Neutrophil (primary cell): ENCODE measurements around the gene WNT9A.
"Not testable (repeated sequence)": the region's sequence is repeated elsewhere in the genome, so short reads cannot be mapped to it uniquely, and the experiment has no call there.

Experiments used
- H3K27ac ChIP-seq: fragments of 200-600 bp; sonication (generic); 2 replicates; pipeline ENCODE4 v1.5.1; 2016; ENCODE audit warnings: mild to moderate bottlenecking, moderate library complexity
- H3K27me3 ChIP-seq: fragments of 200-600 bp; sonication (generic); 2 replicates; pipeline ENCODE4 v1.6.0; 2016; ENCODE audit warnings: mild to moderate bottlenecking
- H3K36me3 ChIP-seq: fragments of 200-600 bp; sonication (generic); 2 replicates; pipeline ENCODE4 v1.5.1; 2017
- H3K4me1 ChIP-seq, 2 experiments: fragments of 200-600 bp in 1 of 2; sonication (generic) in 1 of 2; 1 replicate in 1 of 2; 2 replicates in 1 of 2; pipeline versions ENCODE4 v1.5.1 to v1.6.1; 2013 to 2016; ENCODE audit warnings: low read depth in 1 of 2, low read length in 1 of 2, mild to moderate bottlenecking in 1 of 2, moderate library complexity in 1 of 2; ENCODE audit not compliant: control insufficient read depth in 1 of 2, insufficient read depth in 1 of 2
- H3K4me3 ChIP-seq, 2 experiments: fragments of 200-600 bp in 1 of 2; sonication (generic) in 1 of 2; 1 replicate in 1 of 2; 2 replicates in 1 of 2; pipeline ENCODE4 v1.5.1; 2013 to 2016; ENCODE audit warnings: low read depth in 1 of 2, low read length in 1 of 2, mild to moderate bottlenecking in 1 of 2, moderate library complexity in 1 of 2
- H3K9me3 ChIP-seq: fragments of 200-600 bp; sonication (generic); 2 replicates; pipeline ENCODE4 v1.5.1; 2016
- CTCF ChIP-seq: fragments of 200-600 bp; sonication (generic); IDR thresholded peaks from 2 replicates; pipeline ENCODE4 v1.5.1; 2016; ENCODE audit warnings: antibody characterized with exemption

WNT9A gene

DNA sequence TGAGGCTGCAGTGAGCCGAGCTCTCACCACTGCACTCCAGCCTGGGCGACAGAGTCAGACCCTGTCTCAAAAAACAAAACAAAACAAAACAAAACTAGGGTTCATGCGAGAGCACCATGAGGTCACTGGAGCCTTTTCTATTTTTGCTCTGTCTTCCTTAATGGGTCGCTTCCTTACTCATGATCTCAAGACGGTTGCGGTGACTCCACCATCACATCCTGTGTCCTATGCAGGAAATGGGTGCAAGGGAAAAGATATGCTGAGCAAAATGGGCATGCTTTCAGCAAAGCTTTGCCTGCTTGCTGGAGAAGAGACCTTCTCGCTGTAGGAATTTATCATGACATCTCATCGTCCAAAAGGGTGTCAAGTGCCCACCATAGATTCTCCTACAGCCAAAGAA is 36.4 kb downstream of the WNT9A start:
- Histone ChIP-seq H3K4me3 (no peak overlapping the region), H3K9me3 (no peaks in the 10 kb centered on the region), H3K36me3 (no peaks in the 10 kb centered on the region), H3K27me3 (peaks cover 21% of the 10 kb centered on the region), H3K4me1 (no peaks in the 10 kb centered on the region), H3K27ac (no peak overlapping the region)
- TF ChIP-seq CTCF: no peak

DNA sequence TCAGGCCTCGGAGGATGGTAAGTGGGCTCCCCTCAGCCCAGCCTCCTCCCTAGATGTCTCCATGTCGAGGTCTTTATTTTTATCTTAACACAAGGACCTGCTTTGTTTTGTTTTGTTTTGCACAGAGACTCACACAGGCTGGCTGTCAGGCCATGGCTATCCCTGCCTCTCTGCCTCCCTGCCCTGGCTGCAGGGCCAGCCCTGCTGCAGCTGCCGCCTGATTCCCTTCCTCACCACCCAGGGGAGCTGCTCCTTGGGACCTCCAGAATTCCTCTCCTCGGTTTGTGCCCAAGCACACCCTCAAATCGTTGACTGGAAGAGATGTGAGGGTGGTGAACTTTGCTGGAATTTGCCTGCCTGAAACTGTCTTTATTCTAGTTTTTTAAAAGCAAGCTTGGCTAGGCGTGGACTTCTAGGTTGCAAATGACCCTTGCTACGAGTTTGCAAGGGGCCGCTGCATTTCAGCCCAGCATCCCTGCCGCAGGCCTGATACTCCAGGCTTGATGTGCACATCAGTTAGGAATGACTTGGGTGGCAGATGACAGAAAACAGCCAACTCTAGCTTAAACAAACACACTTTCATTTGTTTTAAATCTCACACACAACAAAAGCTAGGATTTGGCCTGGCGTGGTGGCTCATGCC is 37.1 kb downstream of the WNT9A start:
- no peaks in the 10 kb centered on the region for H3K4me1 ChIP-seq
- H3K36me3 ChIP-seq: no peaks in the 10 kb centered on the region
- peaks cover 21% of the 10 kb centered on the region for H3K27me3 ChIP-seq
- no peak for TF ChIP-seq CTCF
- H3K9me3 ChIP-seq: no peaks in the 10 kb centered on the region
- no peak overlapping the region for H3K4me3 ChIP-seq
- H3K27ac ChIP-seq: no peak overlapping the region

- H3K36me3 ChIP-seq, H3K9me3 ChIP-seq, H3K27ac ChIP-seq, H3K4me3 ChIP-seq, H3K4me1 ChIP-seq: not testable (repeated sequence)
- peaks cover 21% of the 10 kb centered on the region for H3K27me3 ChIP-seq
Observed at GRCh38 chr1:227909923-227910328, 37.8 kb downstream of the WNT9A start.

- TF ChIP-seq CTCF: no peak
- Histone ChIP-seq H3K27ac (no peak overlapping the region), H3K4me1 (no peaks in the 10 kb centered on the region), H3K36me3 (no peaks in the 10 kb centered on the region), H3K27me3 (peaks cover 21% of the 10 kb centered on the region), H3K4me3 (no peak overlapping the region), H3K9me3 (no peaks in the 10 kb centered on the region)
Observed at GRCh38 chr1:227909188-227909587, 38.5 kb downstream of the WNT9A start.

DNA sequence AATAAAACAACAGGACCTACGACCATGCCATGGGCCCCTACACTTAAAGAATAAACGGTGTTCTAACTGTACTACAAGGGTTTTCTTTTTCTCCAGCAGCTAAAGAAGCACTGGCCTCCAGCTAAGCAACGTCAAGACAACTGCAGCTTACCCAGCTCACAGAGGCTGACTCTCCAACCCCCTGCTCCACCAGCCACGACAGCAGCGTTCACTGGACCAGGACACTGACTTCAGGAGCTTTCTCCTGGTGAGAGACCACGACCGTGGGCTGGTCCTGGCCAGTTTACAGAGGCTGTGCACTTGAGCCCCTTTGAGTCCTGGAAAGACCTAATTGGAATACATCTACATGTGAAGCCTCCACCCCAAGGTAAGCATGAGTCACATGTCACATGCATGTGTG is 39.4 kb downstream of the WNT9A start:
- H3K27me3 ChIP-seq: peaks cover 15% of the 10 kb centered on the region
- TF ChIP-seq CTCF: no peak
- no peaks in the 10 kb centered on the region for H3K4me1 ChIP-seq
- no peak overlapping the region for H3K27ac ChIP-seq
- H3K36me3 ChIP-seq: no peaks in the 10 kb centered on the region
- no peaks in the 10 kb centered on the region for H3K9me3 ChIP-seq
- no peak overlapping the region for H3K4me3 ChIP-seq

DNA sequence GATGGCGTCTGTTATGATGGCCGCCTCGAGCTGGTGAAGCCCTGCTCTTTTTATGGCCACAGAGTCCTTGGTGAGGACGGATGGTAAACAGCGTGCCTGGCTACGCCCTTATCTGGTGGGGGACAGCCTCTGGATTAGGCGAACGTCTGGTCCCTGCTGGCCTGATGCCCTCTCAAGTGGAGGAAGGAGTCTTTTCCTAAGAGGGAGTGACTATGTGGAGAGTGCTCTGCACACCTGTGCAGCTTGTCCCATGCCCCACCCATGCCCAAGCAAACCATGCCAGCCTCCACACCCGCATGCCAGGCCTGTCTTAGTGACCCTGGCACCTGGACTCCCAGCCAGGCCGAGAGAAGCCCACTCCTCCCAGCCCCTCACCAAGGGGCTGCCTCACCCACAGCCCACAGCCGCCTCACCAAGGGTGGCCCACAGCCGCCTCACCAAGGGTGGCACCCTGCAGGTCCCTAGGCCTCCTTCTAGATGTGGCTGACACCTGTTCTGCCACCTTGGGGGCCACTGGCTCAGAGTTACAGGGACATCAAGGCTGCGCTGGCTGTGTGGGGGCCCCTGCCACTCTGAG is 40.2 kb downstream of the WNT9A start:
- Histone ChIP-seq H3K9me3 (no peaks in the 10 kb centered on the region), H3K27ac (no peak overlapping the region)
- TF ChIP-seq CTCF: no peak

More for the DNA sequence above, 40.2 kb downstream of the WNT9A start:
- H3K27me3 ChIP-seq: peaks cover 7% of the 10 kb centered on the region
- H3K4me3 ChIP-seq: no peak overlapping the region
- H3K36me3 ChIP-seq: no peaks in the 10 kb centered on the region
- H3K4me1 ChIP-seq: no peaks in the 10 kb centered on the region
